HG02642 (cell line): Measurements from ENCODE around the gene ACOXL.

Experiments used
- ATAC-seq: cut with Tn5 transposase; IDR thresholded peaks from one replicate; pipeline ENCODE4 v1.9.1; 2021; ENCODE audit warnings: mild to moderate bottlenecking; ENCODE audit not compliant: unreplicated experiment, poor library complexity

The ACOXL gene

GRCh38 chr2:110897966-110898365, 165.6 kb downstream of the ACOXL start:
- no peak for ATAC-seq

DNA sequence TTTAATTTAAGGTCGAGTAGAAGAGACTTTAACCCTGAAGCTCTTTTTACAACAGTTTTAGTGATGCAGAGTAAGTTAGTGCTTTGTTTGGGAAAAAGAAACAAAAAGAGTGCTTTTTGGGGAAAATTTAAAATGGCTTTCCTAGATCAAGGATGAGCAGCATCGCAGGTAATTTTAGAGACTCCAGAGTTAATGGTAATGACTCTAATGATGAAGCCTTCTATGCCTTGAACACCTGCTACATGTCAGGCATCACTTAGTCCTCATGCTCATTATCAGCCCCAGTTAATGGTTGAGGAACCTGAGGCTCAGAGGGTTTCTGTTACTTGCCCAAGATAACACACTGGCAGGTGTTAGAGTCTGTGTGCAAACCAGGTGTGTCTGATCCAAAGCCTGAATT, 167.8 kb downstream of the ACOXL start:
- no peak for ATAC-seq

DNA sequence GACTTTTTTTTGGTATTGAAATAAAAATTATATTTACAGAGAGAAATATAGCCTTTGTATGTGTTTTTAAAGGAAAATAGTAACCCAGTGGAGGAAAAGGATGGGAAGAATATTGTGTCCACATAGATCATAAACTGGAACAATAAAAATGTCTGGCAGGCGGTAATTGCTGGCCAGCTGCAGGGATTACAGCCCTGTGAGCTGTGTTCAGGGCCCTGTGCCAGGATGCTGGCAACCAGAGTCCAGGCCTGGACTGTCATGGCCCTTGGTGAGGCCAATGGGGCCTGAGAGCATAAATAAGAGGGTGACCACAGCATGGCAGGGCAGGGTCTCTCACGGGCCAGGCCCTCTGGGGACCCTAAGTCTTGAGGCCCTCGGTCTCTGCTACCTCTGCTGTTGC, 171.2 kb downstream of the ACOXL start:
- ATAC-seq: no peak

DNA sequence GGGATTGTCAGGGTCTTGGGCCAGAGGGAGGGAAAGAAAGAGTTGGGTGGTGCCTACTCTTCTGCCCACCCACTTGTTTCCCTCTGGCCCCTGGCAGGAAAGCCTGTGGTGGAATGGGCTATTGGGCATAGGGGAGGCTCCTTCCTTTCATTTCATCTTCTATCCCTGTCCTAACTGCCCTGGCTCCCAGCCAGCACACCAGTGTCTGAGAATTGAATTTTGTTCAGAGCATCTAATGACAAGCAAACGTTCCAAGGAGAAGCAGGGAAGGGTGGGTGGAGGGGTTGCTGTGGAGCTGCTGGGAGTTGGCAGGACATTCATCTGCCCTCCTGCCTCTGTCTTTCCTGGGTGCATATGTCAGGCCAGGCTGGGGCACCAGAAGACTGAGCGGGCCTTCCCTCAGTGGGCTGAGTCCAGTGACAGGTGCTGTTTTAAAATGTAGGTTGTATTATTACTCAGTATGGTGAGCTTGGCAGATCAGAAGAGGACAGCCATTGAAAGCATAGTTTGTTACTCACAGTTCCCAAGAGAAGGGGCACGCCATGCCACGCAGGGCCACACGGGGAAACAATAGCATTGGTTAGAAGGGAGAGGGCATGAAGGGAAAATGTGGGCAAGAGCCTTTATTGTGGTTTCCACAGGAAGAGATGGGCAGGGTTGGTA, 171.9 kb downstream of the ACOXL start:
- no peak for ATAC-seq

DNA sequence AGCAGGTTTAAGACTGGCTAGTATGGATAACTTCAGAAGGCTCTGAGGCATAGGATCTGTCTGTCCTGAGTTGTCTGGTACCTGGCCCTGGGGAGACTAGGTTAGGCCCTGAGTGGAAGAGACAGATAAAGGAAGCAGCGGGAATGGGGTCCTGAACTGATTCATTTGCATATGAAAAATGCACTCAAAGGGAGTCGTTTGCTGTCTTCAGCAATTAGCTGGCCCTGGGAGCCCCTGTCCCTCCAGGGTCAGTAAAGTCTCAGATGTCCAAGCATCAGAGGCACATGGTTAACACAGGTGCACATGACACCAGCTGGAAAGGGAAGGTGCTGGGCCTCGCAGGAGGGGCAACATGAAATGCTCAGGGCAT, 172.4 kb downstream of the ACOXL start:
- ATAC-seq: no peak

GRCh38 chr2:110905217-110905616, 172.8 kb downstream of the ACOXL start:
- ATAC-seq: no peak

DNA sequence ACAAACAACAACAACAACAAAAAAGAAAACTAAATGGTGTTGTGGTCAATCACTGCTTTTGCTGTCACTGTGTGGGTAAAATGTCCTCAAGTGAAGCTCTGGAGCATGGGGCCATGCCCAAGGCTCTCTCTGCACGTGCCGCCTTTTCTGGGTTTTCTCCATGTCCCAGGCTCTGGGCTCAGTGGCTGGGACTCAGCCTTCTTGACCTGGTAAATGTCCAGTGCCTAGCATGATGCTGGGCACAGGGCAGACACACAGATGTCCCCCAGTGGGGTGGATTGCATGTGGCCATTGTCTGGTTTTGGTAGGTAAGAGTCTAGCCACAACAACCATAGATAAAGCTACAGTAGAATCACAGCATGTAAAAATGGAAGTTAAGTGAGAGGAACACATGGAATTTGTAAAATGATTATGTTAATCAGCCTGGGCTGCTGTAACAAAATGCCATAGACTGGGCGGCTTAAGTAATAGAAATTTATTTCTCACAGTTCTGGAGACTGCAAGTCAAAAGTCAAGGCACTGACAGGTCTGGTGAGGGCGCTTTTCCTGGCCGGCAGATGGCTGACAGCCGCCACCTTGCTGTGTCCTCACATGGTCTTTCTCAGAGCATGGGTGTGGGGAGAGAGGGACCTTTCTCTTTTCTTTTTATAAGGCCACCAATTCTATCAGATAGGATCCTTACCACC, 174.4 kb downstream of the ACOXL start:
- ATAC-seq: no peak

DNA sequence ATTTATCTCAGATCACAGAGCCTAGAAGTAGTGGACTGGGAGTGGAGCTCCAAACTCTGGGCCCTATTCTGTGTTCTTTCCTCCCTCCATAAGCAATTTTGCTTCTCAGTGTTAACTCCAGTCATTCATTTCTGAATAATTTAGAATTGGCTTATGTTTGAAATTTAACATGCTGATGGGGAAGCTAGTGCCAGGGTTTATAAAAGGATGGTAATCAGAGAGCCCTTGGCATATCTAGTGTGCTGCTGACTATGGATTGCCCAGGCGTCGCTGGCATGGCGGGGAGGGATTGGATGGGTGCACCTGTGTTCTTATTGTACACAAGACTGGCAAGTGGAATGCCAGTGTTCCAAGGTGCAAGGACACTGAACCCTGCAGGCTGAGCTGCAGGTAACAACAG, 177.1 kb downstream of the ACOXL start:
- ATAC-seq: no peak

- ATAC-seq: no peak
These were observed 178.1 kb downstream of the ACOXL start for GRCh38 chr2:110910423-110910822.

- no peak for ATAC-seq
These were observed 187.4 kb downstream of the ACOXL start for GRCh38 chr2:110919738-110920137.

GRCh38 chr2:110925479-110925878, 193.1 kb downstream of the ACOXL start:
- no peak for ATAC-seq

- ATAC-seq: no peak
These were observed 195.2 kb downstream of the ACOXL start for GRCh38 chr2:110927526-110927925.

DNA sequence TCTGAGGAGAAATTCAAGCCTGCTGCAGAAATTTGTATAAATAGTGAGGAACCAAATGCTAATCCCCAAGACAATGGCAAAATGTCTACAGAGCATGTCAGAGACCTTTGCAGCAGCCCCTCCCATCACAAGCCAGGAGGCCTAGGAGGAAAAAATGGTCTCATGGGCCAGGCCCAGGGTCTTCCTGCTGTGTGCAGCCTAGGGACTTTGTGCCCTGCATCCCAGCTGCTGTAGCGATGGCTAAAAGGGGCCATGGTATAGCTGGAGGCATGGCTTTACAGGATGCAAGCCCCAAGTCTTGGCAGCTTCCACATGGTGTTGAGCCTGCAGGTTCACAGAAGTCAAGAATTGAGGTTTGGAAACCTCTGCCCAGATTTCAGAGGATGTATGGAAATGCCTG, 197.2 kb downstream of the ACOXL start:
- no peak for ATAC-seq

DNA sequence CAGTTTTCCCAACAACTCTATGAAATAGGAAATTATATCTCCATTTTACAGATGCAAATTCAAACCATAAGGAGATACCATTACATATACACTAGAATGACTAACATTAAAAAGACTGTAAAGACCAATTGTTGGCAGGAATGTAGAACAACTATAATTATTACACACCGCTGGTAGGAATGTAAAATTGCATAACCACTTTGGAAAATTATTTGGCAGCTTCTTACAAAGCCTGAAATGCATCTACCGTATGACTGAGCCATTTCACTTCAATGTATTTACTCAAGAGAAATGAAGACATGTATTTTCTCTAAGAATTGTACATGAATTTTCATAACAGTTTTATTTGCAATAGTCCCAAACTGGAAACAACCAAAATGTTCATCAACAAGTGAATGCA, 199.3 kb downstream of the ACOXL start:
- no peak for ATAC-seq

DNA sequence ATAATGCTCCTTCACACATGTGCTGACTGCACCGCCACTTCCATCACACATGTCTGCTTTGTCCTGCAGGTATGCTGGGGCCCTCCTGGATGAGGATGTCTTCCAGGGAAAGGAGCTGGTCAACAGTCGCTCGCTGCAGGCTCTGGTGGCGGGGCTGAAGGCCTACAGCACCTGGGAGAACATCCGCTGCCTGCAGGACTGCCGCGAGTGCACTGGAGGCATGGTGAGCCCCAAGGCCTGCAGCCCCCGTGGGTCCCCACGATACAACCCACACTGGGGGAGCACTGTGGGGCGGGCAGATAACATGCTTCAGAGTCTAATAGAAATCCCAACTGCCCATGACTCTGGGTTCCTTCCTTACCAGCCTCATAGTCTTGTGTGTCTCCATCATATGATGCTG, 201.0 kb downstream of the ACOXL start:
- no peak for ATAC-seq

DNA sequence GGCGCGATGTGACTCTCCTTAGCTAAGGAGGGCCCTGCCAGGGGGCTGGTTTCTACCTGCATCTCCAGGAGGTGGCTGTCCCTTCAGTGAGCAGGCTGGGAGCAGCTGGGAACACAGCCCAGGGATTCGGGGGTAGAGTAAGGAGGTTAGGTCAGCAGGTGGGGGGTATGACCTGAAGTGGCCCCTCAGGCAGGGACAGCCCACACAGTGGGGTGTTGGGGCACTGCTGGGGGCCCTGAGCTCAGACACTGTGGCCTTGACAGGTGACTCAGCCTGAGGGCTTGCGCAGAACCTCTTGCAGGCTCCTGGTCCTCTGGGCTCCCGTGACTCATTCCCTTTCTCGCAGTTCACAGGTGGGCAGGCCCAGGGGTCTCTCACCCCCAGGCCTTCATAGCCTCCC, 202.6 kb downstream of the ACOXL start:
- ATAC-seq: no peak

- ATAC-seq: no peak
These were observed 208.1 kb downstream of the ACOXL start for GRCh38 chr2:110940376-110940910.

- no peak for ATAC-seq
These were observed 208.9 kb downstream of the ACOXL start for GRCh38 chr2:110941226-110941625.

- no peak for ATAC-seq
These were observed 210.8 kb downstream of the ACOXL start for GRCh38 chr2:110943070-110943634.

GRCh38 chr2:110946902-110947301, 214.5 kb downstream of the ACOXL start:
- ATAC-seq: no peak

GRCh38 chr2:110948027-110948674, 215.8 kb downstream of the ACOXL start:
- ATAC-seq: no peak
